T-cell (primary cell): ENCODE results near the gene CCDC148. TPM values are rescaled to one million over a fixed set of nuclear protein-coding genes. Genes with fewer than 3 reads are reported as not detected.

Source experiments
- ATAC-seq, 4 experiments: fragments of 200-7000 bp in 3 of 4; fragments of 150-1000 bp in 1 of 4; cut with Tn5 transposase; replicated peaks in 1 of 4; 1 replicate in 3 of 4; 2 replicates in 1 of 4; pipeline ENCODE4 v1.10.0; 2021; ENCODE audit warnings: moderate library complexity in 3 of 4, mild to moderate bottlenecking in 2 of 4, moderate number of reproducible peaks in 1 of 4
- CTCF ChIA-PET, 2 donors: fragments of 300-600 bp; sonication (Branson Sonifier 250); formaldehyde crosslinking; loops; one replicate each; lab custom pipeline; 2022; ENCODE audit warnings: antibody characterized with exemption in 2 of 2; lab: Charles Lee
- POLR2A ChIA-PET, 2 donors: fragments of 300-600 bp; sonication (Branson Sonifier 250); formaldehyde crosslinking; loops; one replicate each; lab custom pipeline; 2022; ENCODE audit warnings: antibody characterized with exemption in 2 of 2; lab: Charles Lee
- DNase-seq, 35 experiments: peaks; one replicate each; pipeline versions ENCODE4 v3.0.0 to v3.0.0-alpha.2; 2013 to 2023
- H3K27ac ChIP-seq: one replicate; pipeline ENCODE4 v1.5.1; 2013; ENCODE audit warnings: low read length
- H3K27me3 ChIP-seq, 2 experiments: replicated peaks in 1 of 2; 1 replicate in 1 of 2; 2 replicates in 1 of 2; pipeline versions ENCODE4 v1.6.1 to v1.7.0; 2013; ENCODE audit warnings: low read length in 1 of 2, mixed read lengths in 1 of 2; ENCODE audit not compliant: control insufficient read depth in 2 of 2, insufficient read depth in 2 of 2; ENCODE audit errors: extremely low read depth in 1 of 2
- H3K36me3 ChIP-seq, 2 donors: 1 replicate in 1 of 2; 2 replicates in 1 of 2; pipeline versions ENCODE4 v1.6.1 to v1.7.0; 2013; ENCODE audit warnings: low read length in 1 of 2; ENCODE audit not compliant: control insufficient read depth in 2 of 2, insufficient read depth in 1 of 2; ENCODE audit errors: extremely low read depth in 1 of 2
- H3K4me1 ChIP-seq, 2 experiments: 1 replicate in 1 of 2; 2 replicates in 1 of 2; pipeline versions ENCODE4 v1.6.1 to v1.7.0; 2013; ENCODE audit warnings: low read length in 2 of 2, mixed read lengths in 1 of 2; ENCODE audit not compliant: insufficient read depth in 2 of 2, control insufficient read depth in 1 of 2; ENCODE audit errors: extremely low read depth in 1 of 2
- H3K4me3 ChIP-seq, 2 donors: 1 replicate in 1 of 2; 2 replicates in 1 of 2; pipeline versions ENCODE4 v1.5.1 to v1.7.0; 2013; ENCODE audit warnings: mild to moderate bottlenecking in 2 of 2, low read length in 1 of 2, moderate library complexity in 1 of 2; ENCODE audit not compliant: control insufficient read depth in 1 of 2; ENCODE audit errors: extremely low read depth in 1 of 2
- H3K9me3 ChIP-seq: 2 replicates; pipeline ENCODE4 v1.7.0; 2013
- H3K27ac Mint-ChIP-seq, 2 donors: one replicate each; pipeline ENCODE4 v1.8.0; 2020 to 2021; ENCODE audit warnings: mild to moderate bottlenecking in 2 of 2, mixed read lengths in 2 of 2
- H3K27me3 Mint-ChIP-seq, 2 donors: one replicate each; pipeline ENCODE4 v1.8.0; 2021 to 2022; ENCODE audit warnings: mixed read lengths in 2 of 2
- H3K36me3 Mint-ChIP-seq: one replicate; pipeline ENCODE4 v1.8.0; 2021; ENCODE audit warnings: mixed read lengths
- H3K4me1 Mint-ChIP-seq, 3 donors: one replicate each; pipeline ENCODE4 v1.8.0; 2020 to 2022; ENCODE audit warnings: mixed read lengths in 3 of 3, mild to moderate bottlenecking in 1 of 3
- H3K4me3 Mint-ChIP-seq, 3 donors: one replicate each; pipeline ENCODE4 v1.8.0; 2020 to 2022; ENCODE audit warnings: mild to moderate bottlenecking in 3 of 3, mixed read lengths in 3 of 3, moderate library complexity in 3 of 3
- H3K9me3 Mint-ChIP-seq, 3 donors: one replicate each; pipeline ENCODE4 v1.8.0; 2020 to 2022; ENCODE audit warnings: mixed read lengths in 3 of 3
- WGBS: methylation state at CpG from one replicate; pipeline ENCODE4 v1.1.5; 2013; ENCODE audit warnings: missing lambda C conversion rate; ENCODE audit not compliant: insufficient coverage; 5-methylcytosine and 5-hydroxymethylcytosine counted together
- total RNA-seq, 35 experiments: library from RNA in 6 of 35; stranded (reverse) in 6 of 35; fragments of 120-200 nt in 1 of 35; gene quantifications; one replicate each; pipeline versions ENCODE4 v1.2.1 to v1.2.4 and lab custom pipeline; 2013 to 2026

CCDC148 gene
- total RNA-seq, 5 donors from 2014 or later (not counting 1 experiment from before 2014, with no cell fraction given) = not detected

DNA sequence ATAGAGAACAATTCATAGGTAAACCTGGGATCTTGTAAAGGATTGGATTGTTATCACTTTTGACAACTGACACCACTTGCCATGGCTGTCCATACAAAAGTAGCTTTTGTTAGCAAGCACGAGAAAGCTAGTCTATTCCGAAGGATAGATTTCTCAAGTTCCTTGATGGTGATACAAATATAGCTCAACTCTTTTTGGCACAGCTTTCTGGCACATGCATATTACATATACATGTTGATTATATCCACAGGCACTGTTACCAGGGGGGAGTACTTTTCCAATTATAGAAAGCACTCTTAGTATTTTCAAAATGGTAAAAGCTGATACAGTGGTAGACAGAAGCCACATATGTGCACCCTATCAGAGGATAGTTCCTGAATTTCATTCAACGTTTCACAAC lies 186.0 kb downstream of the CCDC148 start:
- DNase-seq (no peak), ATAC-seq (no peak)
- no peaks in the 10 kb centered on the region for H3K36me3 Mint-ChIP-seq
- H3K27me3 Mint-ChIP-seq = peaks cover 7 to 23% of the 10 kb centered on the region in 2 donors
- no peaks in the 10 kb centered on the region for H3K4me1 Mint-ChIP-seq
- H3K9me3 Mint-ChIP-seq = no peaks in the 10 kb centered on the region
- H3K36me3 ChIP-seq = no peaks in the 10 kb centered on the region
- no peaks in the 10 kb centered on the region for H3K27me3 ChIP-seq
- CTCF ChIA-PET = no interaction called here
- H3K4me1 ChIP-seq = no peaks in the 10 kb centered on the region
- no CpG with 5 or more reads among the region's 3 CpGs for WGBS
- H3K27ac ChIP-seq = no peak overlapping the region
- no peak overlapping the region for H3K27ac Mint-ChIP-seq
- no peaks in the 10 kb centered on the region for H3K9me3 ChIP-seq
- H3K4me3 Mint-ChIP-seq = no peak overlapping the region
- H3K4me3 ChIP-seq = no peak overlapping the region
- POLR2A ChIA-PET = no interaction called here

DNA sequence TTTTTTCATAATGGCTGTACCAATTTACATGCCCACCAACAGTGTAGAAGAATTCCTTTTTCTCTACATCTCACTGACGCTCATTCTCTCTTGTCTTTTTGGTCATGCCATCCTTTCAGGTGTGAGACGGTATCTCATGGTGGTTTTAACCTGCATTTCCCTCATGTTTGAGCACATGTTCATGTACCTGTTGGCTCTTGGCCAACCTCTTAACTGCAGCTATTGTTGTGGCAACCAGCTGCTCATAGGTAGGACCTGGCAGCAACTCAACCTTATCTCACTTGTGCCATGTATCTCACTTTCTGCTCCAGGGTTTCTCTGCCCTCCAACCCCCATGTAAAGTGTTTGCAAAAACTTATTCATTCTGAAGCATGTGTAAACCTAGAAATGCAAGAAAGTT lies 187.4 kb downstream of the CCDC148 start:
- Mint-ChIP-seq H3K9me3 (no peaks in the 10 kb centered on the region), H3K36me3 (no peaks in the 10 kb centered on the region), H3K4me1 (no peaks in the 10 kb centered on the region), H3K27ac (no peak overlapping the region), H3K4me3 (no peak overlapping the region), H3K27me3 (peaks cover 7 to 23% of the 10 kb centered on the region in 2 donors)
- no peaks in the 10 kb centered on the region for H3K4me1 ChIP-seq
- 85% methylated on average over 2 of the region's 2 CpGs for WGBS
- H3K4me3 ChIP-seq = no peak overlapping the region
- DNase-seq = no peak
- CTCF ChIA-PET = no interaction called here
- no peak overlapping the region for H3K27ac ChIP-seq
- no peaks in the 10 kb centered on the region for H3K9me3 ChIP-seq
- no peaks in the 10 kb centered on the region for H3K27me3 ChIP-seq
- POLR2A ChIA-PET = no interaction called here
- H3K36me3 ChIP-seq = no peaks in the 10 kb centered on the region
- no peak for ATAC-seq

DNA sequence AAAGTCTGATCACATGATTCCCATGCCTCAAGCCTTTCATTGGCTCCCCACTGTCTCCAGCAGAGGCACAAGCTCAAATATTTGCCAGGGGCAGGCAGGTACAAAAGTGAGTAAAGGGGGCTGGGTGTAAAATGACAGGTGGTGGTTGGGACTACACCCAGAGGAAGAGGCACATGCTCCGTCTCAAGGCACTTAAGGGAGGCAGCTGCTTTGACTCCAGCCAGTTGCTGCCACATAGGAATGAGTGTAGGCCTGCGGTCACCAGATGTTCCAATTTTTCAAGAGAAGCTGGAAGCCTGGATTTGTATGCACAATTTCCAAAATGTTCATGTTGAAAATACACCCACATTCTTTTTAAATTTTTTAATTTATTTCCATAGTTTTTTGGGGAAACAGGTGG lies 190.4 kb downstream of the CCDC148 start:
- Mint-ChIP-seq H3K4me1 (no peaks in the 10 kb centered on the region), H3K27me3 (peaks cover 7 to 21% of the 10 kb centered on the region in 2 donors)
- POLR2A ChIA-PET = no interaction called here

DNA sequence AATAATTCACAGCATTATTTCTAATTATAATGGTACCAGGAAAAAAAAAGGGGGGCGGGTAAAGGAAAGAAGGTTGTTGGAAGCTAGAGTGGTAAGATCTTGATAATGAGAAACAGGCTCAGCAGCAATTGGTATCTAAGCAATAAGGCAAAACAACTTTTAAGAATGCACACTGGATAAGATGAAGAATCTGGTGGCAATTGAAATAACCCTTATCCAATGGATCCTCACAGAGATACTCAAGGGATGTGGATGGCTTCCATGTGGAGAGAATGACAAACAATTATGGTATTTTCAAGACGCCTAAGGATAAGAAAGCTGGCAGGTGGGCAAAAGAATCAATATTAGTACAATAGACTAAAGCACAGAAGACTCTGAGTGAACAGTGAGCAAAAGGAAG lies 201.3 kb downstream of the CCDC148 start:
- Histone ChIP-seq H3K27me3 (no peaks in the 10 kb centered on the region), H3K9me3 (no peaks in the 10 kb centered on the region), H3K4me1 (no peaks in the 10 kb centered on the region), H3K4me3 (no peak overlapping the region), H3K36me3 (no peaks in the 10 kb centered on the region), H3K27ac (no peak overlapping the region)
- WGBS = no CpG with 5 or more reads among the region's 2 CpGs
- ChIA-PET CTCF (no interaction called here), POLR2A (no interaction called here)
- Mint-ChIP-seq H3K27ac (no peak overlapping the region), H3K9me3 (no peaks in the 10 kb centered on the region), H3K4me1 (no peaks in the 10 kb centered on the region), H3K4me3 (no peak overlapping the region), H3K27me3 (peaks cover 7 to 16% of the 10 kb centered on the region in 2 donors), H3K36me3 (no peaks in the 10 kb centered on the region)
- no peak for DNase-seq
- ATAC-seq = no peak

More for the DNA sequence above, 190.4 kb downstream of the CCDC148 start:
- Histone ChIP-seq H3K9me3 (no peaks in the 10 kb centered on the region), H3K27me3 (no peaks in the 10 kb centered on the region), H3K4me3 (no peak overlapping the region), H3K36me3 (no peaks in the 10 kb centered on the region), H3K27ac (no peak overlapping the region), H3K4me1 (no peaks in the 10 kb centered on the region)
- Mint-ChIP-seq H3K27ac (no peak overlapping the region), H3K36me3 (no peaks in the 10 kb centered on the region), H3K4me3 (no peak overlapping the region), H3K9me3 (peaks cover 0 to 6% (median 5%) of the 10 kb centered on the region in 3 donors)
- no peak for ATAC-seq
- CTCF ChIA-PET = no interaction called here
- DNase-seq = no peak
- WGBS = 90% methylated on average over 1 of the region's 2 CpGs

DNA sequence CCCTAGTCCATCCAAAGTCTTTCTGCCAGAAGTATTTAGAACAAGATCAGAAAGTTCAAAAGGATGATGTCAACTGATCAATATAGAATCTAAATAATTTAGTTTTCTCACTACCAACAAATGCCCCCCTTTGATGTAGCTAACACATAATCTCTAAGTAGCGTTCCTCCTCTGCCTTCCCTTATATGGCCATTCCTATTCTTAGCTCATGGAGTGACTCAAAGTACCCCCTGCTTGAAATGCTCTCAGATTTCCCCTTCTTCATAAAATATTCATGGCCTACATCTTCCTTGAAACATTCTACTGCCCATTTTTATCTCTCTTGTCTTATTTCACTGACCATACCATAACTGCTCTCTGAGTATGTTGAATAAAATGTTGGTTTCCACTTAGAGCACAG lies 203.4 kb downstream of the CCDC148 start:
- ChIA-PET POLR2A (no interaction called here), CTCF (no interaction called here)
- Mint-ChIP-seq H3K9me3 (no peaks in the 10 kb centered on the region), H3K36me3 (no peaks in the 10 kb centered on the region), H3K27ac (no peak overlapping the region), H3K4me1 (no peaks in the 10 kb centered on the region), H3K4me3 (no peak overlapping the region), H3K27me3 (peaks cover 3 to 4% of the 10 kb centered on the region in 2 donors)
- H3K9me3 ChIP-seq = no peaks in the 10 kb centered on the region
- DNase-seq = no peak
- no peaks in the 10 kb centered on the region for H3K36me3 ChIP-seq
- no peaks in the 10 kb centered on the region for H3K4me1 ChIP-seq
- no peak overlapping the region for H3K4me3 ChIP-seq
- H3K27me3 ChIP-seq = no peaks in the 10 kb centered on the region
- 75% methylated on average over 1 of the region's 1 CpG for WGBS
- ATAC-seq = no peak
- no peak overlapping the region for H3K27ac ChIP-seq

DNA sequence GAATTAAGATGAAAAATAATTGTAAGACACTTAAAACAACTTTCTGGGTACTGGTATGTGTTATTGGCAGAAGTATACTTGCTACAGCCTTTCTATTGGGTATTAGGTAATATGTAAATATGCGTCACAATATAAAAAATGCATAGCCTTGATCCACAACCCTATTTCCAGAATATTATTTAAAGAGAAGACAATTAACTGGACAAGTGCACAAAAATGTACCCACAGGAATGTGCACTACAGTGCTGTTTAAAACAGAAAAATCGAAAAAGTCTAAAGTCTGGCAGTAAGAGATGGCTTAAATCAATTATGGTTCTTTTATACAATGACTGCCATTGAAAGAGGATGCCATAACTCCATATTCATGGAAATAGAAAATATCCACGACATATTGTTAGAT lies 205.2 kb downstream of the CCDC148 start:
- POLR2A ChIA-PET = no interaction called here
- CTCF ChIA-PET = no interaction called here

DNA sequence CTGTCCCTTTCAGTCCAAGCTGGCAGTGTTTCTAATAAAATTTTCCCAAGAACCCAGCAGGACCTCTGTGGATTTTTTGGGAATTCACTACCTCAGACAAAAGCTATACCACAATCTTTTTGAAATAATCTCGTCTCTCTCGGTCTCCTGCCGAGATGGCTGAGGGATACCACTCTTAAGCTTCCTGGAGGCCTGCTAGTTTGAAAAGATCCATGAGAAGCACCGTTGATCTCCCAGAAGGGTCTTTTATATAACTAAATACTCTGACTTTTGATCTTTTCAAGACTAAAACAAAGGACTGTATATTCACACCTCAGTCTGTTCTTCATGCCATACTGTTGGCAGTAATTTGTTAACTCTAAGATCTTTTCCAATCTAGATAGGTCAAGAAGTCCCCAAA lies 213.2 kb downstream of the CCDC148 start:
- no peak overlapping the region for H3K4me3 ChIP-seq
- H3K27me3 Mint-ChIP-seq = peaks cover 0 to 2% of the 10 kb centered on the region in 2 donors
- ChIA-PET CTCF (no interaction called here), POLR2A (no interaction called here)
- no peaks in the 10 kb centered on the region for H3K36me3 ChIP-seq
- ATAC-seq (no peak), DNase-seq (no peak)
- no peak overlapping the region for H3K27ac Mint-ChIP-seq
- no peaks in the 10 kb centered on the region for H3K4me1 Mint-ChIP-seq
- H3K27ac ChIP-seq = no peak overlapping the region
- H3K36me3 Mint-ChIP-seq = no peaks in the 10 kb centered on the region
- H3K9me3 Mint-ChIP-seq = no peaks in the 10 kb centered on the region
- H3K4me3 Mint-ChIP-seq = no peak overlapping the region
- H3K27me3 ChIP-seq = no peaks in the 10 kb centered on the region
- H3K9me3 ChIP-seq = no peaks in the 10 kb centered on the region
- no peaks in the 10 kb centered on the region for H3K4me1 ChIP-seq
- no CpG with 5 or more reads among the region's 4 CpGs for WGBS

More for the DNA sequence above, 205.2 kb downstream of the CCDC148 start:
- no CpG with 5 or more reads among the region's 3 CpGs for WGBS
- Mint-ChIP-seq H3K9me3 (no peaks in the 10 kb centered on the region), H3K27ac (no peak overlapping the region), H3K36me3 (no peaks in the 10 kb centered on the region), H3K4me3 (no peak overlapping the region), H3K4me1 (no peaks in the 10 kb centered on the region), H3K27me3 (peaks cover 3 to 4% of the 10 kb centered on the region in 2 donors)
- H3K27me3 ChIP-seq = no peaks in the 10 kb centered on the region
- no peak for DNase-seq
- H3K9me3 ChIP-seq = no peaks in the 10 kb centered on the region
- ATAC-seq = no peak
- no peaks in the 10 kb centered on the region for H3K4me1 ChIP-seq
- H3K27ac ChIP-seq = no peak overlapping the region
- no peak overlapping the region for H3K4me3 ChIP-seq
- no peaks in the 10 kb centered on the region for H3K36me3 ChIP-seq
